NCI-H446 (cell line): Measurements from ENCODE around the gene UNK.

ENCODE experiments used
- DNase-seq, 2 experiments: peaks; one replicate each; lab custom pipeline; 2025; lab: John Stamatoyannopoulos, UW

UNK gene

DNA sequence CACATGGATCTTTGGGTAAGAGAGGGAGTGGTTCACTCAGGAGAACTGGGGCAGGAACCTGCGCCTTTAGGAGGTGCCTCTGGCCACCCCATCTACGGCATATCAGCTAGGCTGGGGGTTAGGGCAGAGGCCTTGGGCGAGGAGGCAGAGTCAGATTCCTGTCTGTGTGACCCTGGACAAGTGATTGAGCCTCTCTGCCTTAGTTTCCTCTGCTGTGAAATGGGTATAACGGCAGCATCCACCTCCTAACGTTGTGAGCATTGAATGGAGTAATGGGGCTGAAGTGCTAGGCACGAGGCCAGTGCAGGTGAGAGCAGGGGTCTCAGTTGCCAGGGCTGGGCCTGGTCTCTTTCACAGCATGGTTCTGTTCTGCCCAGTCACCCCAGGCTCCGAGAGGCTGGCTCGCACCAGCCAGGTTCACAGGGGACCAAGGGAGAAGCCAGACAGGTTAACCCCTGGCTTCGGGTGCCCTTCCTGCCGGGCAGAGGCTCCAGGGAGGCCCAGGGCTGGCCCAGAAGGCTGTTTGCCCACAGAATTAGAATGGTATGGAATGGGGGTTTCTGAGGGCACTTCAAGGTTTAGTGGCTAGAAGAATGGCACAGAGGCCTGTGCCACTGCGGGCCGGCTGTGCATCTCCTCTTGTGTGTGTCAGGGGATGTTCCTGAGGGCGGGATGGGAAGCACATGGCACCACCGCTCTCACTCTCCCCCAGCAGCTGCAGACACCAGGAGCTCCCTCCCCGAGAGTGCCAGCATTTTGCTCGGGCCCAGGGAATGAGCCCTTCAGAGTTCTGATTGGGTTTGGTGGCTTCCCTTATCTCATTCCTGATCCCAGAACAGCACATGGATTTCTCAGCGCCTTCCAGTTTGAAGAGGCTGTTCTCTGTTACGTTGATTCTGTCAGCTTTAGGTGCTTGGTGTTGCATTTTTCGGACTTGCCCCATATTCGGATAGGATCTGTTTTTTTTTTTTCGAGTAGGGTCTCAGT, 35.8 kb downstream of the UNK start:
- no peak for DNase-seq

GRCh38 chr17:75821552-75821951, 36.9 kb downstream of the UNK start:
- DNase-seq: no peak

- DNase-seq: peak; percentile 37 to 85
These were observed 37.7 kb downstream of the UNK start for GRCh38 chr17:75822119-75822799.

DNA sequence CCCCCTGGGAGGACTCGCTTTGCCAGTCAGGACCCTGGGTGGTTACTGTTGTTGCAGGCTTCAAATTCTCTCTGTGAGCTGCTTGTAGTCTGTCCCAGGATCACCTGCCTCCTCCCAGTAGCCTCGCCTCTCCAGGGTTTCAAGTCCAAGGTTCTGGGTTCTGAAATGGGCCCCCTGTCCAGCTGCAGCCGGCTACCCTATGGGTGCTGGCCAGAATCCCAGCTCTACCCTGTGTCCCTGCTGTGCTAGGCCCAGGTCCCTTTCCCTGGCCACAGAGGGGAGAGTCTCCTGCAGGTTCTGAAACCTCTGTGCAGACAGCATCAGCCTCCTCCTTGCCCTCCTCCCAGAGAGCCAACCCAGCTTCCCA, 38.2 kb downstream of the UNK start:
- no peak for DNase-seq

DNA sequence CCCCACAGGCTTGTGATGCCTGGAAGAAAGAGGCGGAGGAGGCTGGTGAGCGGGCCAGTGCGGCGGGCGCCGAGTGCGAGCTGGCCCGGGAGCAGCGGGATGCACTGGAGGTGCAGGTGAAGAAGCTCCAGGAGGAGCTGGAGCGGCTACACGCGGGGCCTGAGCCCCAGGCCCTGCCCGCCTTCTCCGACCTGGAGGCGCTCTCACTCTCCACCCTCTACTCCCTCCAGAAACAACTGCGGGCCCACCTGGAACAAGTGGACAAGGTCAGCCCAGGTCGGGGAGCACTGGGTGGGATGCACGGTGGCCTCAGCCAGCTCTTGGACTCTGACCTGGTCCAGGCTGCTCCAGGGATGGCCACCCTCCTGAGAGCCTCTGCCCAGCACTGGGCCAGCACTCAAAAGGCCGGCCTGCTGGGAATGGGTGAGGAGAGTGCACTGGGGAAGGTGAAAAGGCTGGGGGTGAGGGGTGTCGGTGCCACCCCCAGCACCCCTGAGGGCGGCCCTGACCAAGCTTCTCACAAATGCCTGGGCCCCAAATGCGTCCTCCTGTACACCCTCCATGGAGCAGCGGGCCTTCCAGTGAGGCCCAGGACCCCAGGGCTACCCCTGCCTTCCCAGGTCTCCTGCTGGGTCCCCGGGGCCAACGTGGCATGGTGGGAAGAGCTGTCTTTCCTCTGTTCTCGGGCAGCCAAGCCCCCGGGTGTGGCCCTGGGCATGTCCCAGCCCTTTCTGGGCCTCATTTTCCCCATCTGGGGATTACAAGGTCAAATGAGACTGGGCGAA, 38.8 kb downstream of the UNK start:
- DNase-seq: no peak

DNA sequence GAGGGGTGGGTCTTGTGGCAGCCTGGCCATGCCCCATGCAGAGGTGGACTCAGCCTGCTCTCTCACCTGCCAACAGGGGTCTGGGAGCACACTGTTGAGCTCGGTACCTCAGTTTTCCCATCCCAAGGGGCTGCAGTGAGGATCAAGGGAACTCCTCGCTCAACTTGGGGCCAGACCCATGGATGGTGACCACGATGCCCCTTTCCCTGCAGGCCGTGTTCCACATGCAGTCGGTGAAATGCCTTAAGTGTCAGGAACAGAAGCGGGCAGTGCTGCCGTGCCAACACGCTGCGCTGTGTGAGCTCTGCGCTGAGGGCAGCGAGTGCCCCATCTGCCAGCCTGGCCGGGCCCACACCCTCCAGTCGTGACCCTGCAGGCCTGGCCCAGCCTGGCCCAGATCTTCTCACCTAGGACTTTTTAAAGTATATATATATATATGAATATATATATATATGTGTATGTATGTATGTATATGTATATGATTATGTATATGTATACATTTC, 39.5 kb downstream of the UNK start:
- DNase-seq: no peak

DNA sequence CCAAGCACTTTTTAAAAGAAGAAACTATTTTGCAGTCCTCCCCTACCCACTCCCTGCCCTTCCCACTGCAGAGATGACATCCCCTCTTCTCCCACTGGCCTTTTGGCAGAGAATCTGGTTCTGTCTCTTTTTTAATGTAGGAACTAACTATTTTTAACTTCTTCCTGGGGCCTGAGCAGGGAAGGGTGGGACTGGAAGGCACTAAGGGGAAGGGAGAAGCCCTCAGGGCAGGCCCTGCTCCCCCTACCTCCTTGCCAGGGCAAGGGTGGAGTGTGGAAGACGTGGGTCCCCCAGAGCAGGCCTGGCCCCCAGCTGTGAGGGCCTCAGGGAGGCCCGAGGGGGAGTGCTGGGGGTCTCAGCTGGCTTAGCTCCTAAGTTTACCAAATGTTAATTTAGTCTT, 40.1 kb downstream of the UNK start:
- no peak for DNase-seq

DNA sequence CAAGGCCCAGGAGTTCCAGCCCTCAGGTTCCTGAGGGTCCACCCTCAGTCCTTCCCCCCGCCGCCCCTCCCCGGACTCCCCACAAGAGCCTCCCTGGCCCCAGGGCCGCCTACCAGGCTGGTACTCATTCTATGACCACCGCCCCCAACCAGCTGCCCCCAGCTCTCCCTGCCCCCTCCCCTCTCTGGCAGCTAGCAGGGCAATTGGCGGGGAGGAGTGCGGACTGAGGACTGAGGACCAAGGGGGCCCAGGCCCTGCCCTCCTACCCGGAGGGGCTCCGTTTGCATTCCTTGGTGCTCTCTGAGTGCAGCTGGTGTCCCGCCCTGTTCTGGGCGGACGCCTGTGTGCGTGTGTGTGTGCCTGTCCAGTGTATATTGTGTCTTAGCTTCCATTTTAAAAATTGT, 40.5 kb downstream of the UNK start:
- no peak for DNase-seq

GRCh38 chr17:75825748-75826370, 41.3 kb downstream of the UNK start:
- DNase-seq: no peak

GRCh38 chr17:75826561-75827307, 42.1 kb downstream of the UNK start:
- DNase-seq: no peak

DNA sequence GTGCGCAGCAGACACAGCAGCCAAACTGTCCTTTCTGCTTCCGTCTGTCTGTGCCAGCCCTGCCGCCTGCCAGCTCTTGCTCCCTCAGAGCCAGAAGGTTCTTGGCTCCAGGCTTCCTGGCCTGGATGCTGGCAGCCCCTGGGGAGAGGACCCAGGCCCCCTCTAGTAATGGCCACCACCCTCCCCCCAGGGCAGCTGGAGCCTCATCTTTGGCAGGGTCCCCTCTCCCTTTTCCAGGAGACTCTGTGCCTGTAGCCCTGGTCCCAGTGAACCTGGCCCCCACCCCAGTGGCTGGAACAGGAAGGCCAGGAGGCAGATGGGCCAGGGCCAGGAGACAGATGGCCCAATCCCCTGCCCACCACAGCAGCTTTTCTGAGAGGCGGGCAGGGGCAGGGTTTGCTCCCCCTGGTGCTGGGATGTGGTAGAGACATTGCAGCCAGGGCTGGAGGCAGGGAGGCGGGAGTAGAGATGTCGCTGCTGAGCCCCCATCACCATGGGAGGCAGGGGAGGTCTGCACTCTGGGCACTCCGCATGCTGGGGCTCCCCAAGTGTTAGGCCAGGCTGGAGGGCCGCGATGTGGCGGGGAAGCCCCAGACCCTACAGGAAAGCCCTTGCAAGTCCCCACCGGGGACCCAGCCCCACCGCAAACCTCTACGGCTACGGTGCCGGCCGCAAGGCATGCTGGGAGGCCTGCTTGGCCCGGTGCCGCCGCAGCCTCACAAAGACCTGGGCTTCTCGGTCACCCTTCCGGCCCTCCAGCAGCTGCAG, 42.9 kb downstream of the UNK start:
- DNase-seq: peak; percentile 99

DNA sequence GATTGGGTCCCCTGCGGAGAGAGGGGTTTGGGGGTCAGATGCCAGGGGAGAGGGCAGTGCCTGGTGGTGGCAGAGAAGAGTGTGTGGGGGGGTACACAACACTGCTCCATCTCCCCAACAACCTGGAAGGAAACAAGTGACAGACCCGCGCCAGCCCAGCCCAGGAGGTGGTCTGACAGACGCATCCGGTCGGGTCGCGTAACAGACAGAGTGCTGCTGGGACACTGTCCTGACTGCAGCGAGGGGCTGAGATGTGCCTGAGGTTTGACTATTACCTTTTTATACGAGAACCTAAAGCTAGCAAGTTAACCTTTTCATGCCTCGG, 43.4 kb downstream of the UNK start:
- DNase-seq: no peak

DNA sequence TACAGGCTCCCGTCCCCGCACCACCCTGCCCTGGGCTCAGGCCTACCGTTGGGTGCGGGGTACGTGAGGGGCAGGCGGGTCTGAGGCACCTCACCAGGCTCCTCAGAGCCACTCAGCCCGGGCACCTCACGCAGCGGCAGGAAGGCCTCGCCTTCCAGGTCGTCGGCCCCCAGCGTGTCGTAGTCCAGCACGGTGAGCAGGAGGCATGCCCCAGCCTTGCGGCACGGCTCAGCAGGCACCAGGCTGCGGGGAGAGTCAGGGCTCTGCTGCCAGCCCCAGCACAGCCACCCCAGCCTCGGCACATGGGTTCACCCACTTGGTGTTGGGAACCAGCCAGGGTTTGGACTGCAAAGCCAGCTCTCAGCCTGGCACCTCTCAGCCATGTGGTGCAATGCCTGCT, 44.1 kb downstream of the UNK start:
- peak in 1 of 2 experiments; percentile 24 for DNase-seq

DNA sequence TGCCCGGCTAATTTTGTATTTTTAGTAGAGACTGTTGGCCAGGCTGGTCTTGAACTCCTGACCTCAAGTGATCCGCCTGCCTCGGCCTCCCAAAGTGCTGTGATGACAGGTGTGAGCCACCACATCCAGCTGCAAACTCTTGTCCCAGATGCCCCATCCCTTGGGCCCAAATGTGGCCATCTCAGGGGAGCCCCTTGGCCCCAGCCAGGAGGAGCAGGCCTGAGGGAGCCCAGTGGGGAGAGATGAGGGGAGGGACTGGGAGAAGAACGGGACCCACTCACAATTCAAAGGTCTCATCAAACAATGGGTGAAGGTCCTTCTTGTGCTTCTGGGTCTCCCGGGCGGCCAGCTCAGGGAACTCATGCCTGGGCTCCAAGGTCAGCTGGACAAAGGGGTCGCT, 45.1 kb downstream of the UNK start:
- DNase-seq: no peak

GRCh38 chr17:75830164-75831031, 45.8 kb downstream of the UNK start:
- peak in 1 of 2 experiments; percentile 14 for DNase-seq

DNA sequence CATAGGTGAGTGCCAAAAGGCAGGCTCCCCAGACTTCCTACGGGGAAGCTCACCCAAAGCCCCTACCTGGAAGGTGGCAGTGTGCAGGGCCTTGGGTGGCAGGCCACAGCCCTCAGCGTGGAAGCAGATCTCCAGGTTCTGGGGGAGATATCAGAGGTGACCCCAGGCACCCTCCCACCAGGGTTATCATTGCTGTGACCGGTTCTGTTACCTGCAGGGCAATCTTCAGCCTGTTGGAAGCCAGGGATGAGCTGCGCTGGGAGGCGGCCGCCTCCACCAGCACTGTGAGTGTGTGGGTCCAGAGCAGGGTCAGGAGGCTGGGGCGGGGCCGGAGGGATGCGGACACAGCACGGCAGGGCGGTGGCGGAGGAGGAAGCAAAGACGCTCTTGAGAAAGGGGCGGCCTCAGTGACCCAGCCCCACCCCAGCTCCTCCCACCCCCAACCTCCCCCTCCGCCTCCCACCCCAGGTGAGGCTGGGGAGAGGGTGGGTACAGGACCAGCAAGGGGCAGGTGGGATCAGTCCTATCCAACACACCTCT, 46.5 kb downstream of the UNK start:
- no peak for DNase-seq

DNA sequence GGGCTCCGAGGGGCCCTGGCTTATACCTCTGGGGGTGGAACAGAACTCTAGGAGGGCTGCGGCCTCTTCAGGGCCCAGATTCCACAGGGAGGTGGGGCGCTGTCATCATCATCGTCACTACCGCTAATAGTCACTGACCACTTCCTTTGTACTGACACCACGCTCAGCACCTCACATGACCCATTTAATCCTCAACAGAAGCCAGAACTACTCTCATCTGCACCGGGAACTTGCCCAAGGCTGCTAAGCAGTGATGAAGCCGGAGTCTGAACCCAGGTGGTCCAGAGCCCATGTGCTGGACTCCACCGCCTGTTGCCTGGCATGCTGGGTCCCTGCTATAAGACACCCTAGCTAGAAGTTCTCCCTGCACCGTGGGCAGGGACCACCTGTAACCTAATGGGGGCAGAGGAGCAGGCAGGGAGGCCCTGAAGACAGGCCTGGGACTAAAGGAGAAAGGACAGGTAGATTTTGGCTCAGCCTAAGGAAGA, 47.6 kb downstream of the UNK start:
- DNase-seq: no peak

DNA sequence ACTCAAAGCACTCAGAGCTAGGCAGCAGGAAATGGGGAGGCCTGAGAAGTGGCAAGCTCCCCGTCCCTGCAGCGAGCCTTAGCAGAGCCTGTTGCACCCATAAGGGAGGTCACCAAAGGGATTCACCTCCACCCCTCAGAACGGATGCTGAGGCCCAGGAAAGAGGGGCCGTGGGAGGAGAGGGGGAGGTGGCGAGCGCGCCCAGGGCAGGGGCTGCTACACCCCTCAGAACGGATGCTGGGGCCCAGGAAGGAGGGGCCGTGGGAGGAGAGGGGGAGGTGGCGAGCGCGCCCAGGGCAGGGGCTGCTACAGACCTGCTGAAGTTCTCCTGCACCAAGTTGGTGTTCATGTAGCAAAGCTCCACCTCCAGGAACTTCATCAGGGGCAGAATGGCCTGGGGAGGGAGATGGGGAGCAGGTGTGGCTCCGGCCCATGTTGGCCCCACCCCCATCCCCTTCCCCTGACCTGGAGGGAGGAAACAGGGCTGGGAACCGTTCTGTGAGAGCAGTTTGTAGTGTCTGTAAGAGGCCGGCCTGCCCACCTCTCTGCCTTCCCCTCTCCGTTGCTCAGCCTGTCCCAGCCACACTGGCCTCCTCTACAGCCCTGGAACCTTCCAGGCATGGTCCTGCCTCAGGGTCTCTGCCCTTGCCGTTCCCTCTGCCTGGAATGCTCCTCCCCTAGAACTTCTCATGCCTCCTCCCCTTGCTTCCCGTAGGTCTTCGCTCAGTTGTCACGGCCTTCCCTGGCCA, 48.2 kb downstream of the UNK start:
- no peak for DNase-seq
